Measurements from ENCODE around the gene AQP6.

Gene AQP6, protein sequence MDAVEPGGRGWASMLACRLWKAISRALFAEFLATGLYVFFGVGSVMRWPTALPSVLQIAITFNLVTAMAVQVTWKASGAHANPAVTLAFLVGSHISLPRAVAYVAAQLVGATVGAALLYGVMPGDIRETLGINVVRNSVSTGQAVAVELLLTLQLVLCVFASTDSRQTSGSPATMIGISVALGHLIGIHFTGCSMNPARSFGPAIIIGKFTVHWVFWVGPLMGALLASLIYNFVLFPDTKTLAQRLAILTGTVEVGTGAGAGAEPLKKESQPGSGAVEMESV

DNA sequence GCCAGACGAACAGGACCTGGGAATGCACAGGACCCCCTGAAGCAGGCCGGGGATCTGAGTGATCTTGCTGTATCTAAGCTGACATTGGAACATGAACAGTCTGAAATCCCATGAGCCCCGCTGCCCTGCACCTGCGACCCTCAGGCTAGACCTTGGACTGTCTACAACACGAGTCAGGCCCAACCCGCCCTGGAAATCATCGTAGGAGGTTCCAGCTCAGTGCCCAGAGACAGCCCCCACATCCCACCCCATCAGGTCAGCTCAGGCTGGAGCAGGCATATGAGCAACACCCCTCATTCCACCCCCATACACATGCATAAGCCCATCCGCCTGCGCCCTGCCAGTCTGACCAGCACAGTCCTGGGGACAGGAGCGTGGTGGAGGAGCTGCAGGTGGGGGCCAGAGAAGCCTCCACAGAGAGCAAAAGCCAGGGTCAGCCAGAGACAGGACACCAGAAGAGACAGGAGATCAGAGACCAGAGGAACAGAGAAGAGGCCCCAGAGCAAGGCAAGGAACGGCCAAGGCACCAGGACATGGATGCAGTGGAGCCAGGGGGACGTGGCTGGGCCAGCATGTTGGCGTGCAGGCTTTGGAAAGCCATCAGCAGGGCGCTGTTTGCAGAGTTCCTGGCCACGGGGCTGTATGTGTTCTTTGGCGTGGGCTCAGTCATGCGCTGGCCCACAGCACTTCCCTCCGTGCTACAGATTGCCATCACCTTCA is at the start of gene AQP6:
TSS of gene AQP6 (plus strand) at position 307 of the 720 bp plus-strand sequence. CDS start at position 534, 227 bp downstream.
- no peak for DNase-seq

DNA sequence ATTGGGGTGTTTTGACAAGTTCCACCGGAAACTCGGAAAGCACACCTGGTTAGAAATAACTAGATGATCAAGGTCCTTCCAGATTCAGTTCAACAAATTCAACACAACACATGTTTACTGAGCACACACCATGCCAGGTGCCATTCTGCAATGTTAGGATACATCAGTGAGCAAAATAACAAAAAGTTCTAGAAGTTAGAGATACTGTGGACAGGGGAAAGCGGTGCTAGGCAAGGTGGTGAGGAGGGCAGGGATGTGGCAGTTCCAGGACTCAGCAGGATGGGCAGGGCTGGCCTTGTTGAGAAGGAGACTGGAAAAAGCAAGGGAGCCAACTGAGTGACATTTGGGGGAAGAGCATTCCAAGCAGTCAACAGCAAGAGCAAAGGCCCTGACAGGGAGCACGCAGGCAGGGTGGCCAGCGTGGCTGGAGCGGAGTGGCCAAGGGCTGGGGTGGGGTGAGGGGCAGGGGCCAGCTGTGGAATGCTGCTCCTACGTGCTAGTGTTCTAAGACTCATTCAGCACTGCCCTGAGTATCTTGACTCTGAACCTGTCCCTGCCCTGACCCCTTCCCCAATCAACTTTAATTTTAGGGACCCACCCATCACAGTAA is 49.6 kb upstream of the AQP6 start:
- no peak for DNase-seq

DNA sequence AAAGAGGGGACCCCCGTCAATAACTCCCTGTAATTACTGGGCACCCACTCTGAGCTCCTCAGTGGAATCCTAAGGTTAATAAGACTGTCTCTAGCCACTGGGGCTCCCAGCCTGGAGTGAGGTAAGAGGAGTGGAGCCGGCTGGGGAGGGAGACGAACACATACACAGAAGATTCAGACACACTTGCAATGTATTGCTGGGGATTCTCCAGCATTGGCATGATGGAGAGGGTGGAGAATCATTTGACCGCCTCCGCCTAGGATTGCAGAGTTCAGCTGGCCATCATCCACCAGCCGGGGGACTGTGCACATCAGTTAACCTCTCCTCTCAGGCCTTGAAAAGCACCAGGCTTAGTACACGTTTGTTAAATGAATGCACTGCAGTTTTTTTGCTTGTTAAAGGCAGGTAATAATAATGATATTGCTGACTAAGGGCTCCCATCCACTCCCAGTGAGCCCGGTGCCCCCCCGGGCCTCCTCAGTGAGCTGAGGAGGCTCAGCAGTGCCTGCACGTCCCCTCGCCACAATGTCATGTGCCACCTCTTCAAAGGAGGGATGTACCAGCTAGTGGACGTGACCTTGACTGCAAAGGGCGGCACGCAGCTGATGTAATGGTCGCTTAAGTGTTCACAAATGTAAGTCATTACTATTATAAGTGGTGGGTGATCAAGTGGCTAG is 48.7 kb upstream of the AQP6 start:
- DNase-seq: no peak

DNA sequence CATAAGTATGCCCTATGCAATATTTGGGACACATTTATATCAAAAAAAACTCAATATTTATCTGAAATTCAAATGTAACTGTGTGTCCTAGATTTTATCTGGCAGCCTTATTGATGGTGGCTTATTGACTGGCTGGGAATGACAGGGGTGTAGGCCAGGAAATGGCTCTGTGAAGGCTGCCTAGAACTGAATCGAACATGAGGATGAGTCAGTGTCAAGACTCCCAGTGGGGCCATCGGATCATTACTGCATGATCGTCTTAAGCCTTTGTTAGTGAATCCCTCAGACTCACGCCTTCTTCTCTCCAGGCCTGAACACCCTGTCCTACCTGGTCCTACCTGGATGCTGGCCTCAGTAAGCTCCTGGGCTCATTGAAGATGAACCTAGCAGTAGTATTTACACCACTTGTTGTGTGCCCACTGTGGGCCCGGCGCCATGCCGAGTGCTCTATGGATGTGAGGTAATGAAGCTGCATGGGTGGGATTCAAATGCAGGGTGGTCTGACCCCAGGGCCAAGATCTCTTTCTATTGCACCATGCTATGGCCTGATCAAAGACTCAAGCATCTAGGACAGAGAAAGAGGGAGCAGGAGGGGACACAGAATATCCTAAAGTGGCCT is 48.0 kb upstream of the AQP6 start:
- no peak for DNase-seq

DNA sequence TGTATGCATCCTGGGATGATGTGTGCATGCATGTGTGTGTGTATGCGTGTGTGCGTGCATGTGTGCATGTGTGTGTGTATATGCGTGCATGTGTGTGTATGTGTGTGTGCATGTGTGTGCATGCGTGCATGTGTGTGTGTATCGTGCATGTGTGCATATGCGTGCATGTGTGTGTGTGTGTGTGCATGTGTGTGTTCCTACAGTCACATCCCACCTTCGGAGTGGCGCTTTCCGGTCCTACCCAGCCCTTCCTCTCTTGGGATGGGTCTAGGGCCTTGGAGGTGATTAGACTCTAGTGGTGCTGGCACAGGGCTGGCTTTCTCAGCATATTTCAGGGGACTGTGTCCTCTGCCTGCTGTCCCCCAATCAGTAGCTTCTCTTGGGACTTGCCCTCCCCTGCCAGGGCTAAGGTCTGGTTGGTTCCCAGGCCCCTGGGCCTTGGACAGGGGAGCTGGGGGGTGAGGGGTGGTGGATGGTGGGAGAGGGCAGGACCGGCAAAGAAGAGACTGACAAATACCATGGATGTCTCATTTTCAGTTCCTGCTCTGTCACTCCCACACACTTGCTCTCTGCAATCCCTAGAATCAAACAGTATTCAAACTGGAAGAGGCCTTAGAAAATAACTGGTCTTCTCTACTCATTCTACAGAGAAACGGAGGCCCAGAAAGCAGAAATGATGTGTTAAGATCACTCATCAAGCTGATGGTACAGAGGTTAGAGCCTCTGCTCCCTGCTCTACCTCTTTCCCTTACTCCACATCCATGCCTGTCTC is 47.1 kb upstream of the AQP6 start:
- DNase-seq: no peak

DNA sequence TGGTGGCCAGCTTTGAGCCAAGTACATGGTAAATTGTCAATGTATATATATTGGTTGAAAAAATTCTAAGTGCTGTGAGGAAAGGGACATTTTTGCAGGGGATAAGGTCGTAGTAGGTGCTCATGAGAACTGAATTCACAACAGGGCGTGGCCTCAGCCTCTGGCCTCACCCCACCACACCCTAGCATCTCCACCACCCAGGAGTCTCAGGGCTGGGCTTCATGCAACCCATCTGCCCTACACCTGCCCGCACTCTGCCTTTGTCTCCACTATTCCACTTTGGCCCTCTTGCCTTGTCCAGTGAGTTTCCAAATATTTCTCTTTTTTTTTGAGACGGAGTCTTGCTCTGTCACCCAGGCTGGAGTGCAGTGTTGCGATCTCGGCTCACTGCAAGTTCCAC is 44.3 kb upstream of the AQP6 start:
- DNase-seq: no peak

DNA sequence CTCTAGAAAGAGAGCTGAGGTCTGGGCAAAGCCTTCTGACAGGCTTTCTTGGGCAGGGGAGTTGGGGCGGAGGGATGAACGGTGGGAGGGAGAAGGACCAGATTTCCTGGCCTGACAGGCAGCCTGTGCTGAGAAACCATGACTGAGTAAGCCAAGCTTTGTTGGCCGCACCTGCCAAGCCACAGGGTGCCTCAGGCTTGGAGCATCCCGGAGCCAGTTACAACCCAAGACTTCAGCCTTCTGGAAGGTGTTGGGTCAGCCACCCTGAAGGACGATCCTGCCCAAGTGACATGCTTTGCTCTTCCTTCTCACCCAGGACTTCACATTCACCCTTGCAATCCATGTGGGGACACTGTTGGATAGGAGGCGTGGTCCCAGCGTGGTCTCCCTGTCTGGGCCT is 43.2 kb upstream of the AQP6 start:
- DNase-seq: no peak

DNA sequence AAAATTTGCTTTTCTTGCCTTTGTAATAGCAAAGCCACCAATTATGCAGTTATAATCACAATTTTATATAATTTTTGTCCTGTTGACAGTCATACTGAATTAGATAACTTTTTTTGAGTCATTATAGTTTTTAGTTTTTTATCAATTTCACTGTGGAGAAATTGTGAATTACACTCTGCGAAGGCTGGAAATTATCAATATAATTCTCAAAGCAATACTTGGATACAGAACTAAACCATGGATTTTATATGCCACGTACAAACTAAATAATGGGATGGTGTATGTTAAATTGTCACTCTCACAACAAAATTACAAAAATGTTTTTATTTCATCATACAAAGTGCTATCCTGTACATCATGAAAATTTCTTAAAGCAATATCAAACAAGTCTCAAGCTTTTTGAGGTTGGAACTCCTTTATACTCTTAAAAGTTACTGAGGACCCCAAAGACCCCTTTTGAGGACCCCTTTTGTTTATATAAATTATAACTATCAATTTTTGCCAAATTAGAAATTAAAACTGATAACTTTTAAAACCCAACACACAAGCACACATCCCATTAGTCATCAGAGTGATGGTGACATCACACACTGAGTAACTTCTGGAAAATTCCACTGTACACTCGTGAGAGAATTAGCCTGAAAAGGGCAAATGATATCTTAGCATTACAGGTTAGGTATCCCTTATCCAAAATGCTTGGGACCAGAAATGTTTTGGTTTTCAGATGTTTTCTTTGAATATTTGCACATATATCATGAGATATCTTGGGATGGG is 42.0 kb upstream of the AQP6 start:
- DNase-seq: peak; percentile 29

DNA sequence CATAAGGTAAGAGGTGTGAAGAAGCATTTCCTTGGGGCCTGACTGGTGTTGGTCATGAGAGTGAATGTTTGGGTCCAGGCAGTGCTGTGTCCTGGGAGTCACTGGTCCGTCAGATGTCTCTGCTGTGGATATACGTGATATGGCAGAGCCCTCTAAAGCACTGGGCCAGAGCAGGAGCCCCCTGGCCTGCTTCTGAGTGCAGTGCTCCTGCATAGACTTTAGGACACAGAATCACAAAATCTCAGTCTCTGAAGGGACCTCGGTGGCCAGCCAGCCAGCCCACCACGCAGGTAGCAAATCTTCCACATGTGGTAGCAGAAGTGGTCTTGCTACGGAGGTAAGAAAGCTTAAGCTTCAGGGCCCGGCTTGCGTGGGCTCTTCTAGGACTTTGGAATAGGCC is 40.7 kb upstream of the AQP6 start:
- no peak for DNase-seq

DNA sequence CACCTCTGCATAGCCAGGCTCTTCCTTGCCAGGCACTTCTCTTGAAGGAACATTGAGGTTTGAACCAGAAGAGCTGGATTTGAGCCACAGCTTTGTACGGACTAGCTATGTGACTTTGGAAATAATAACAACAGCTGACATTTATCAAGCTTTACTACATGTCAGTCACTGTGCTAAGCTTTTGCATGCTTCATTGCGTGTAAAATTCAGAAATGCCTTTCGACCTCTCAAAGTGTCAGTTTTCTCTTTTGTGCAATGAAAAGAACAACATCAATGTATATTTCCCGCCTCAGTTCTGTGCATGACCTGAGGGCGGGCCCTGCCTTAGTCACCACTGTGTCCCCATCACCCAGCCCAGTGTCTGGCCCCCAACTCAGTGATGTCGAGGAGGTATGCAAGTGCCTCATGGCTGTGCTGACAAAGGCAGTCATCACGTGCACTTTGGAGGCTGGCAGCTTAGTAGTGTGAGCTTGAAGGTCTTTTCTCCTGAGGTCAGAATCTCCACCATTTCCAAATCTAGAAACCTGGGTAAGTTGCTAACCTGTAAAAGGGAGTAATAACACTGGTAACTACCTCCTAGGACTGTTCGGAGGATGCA is 40.1 kb upstream of the AQP6 start:
- no peak for DNase-seq

DNA sequence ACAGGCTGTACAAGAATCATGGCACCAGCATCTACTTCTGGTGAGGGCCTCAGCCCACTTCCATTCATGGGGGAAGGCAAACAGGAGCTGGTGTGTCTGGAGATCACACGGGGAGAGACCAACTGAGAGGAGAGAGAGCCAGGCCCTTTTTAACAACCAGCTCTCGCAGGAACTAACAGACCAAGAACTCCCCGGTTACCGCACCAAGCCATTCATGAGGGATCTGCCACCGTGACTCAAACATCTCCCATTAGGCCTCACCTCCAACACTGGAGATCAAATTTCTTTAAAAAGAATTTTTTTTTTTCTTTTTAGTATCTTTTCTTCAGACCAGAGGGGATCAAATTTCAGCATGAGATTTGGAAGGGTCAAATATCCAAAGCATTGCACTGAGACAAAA is 39.0 kb upstream of the AQP6 start:
- no peak for DNase-seq

DNA sequence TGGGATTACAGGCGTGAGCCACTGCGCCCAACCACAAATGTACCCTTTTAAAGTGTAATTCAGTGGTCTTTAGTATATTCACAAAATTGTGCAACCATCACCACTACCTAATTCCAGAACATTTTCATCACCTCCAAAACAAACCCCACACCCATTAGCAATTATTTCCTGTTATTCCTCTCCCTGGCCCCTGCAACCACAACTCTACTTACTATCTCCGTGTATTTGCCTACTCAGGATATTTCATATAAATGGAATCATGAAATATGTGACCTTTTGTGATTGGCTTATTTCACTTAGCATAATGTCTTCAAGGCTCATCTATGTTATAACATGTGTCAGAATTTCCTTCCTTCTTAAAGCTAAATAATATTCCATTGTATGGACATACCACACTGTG is 38.2 kb upstream of the AQP6 start:
- DNase-seq: no peak

DNA sequence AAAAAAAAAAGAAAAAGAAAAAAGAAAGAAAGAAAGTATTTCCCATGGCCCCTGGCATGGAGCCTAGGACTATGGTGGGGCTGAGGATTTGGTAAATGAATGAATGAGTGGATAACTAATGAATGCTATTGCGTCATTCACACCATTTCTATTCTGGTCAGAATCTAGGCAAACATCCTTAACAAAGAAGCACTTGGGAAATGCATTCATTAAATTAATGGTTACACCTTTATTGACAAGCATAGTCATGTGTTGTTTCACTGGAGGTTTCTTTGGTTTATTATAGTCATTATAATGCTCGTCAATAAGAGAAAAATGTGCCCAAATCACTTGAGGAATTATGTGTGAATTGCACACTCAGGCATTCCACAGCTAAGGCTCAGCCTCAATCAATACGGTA is 35.8 kb upstream of the AQP6 start:
- no peak for DNase-seq

DNA sequence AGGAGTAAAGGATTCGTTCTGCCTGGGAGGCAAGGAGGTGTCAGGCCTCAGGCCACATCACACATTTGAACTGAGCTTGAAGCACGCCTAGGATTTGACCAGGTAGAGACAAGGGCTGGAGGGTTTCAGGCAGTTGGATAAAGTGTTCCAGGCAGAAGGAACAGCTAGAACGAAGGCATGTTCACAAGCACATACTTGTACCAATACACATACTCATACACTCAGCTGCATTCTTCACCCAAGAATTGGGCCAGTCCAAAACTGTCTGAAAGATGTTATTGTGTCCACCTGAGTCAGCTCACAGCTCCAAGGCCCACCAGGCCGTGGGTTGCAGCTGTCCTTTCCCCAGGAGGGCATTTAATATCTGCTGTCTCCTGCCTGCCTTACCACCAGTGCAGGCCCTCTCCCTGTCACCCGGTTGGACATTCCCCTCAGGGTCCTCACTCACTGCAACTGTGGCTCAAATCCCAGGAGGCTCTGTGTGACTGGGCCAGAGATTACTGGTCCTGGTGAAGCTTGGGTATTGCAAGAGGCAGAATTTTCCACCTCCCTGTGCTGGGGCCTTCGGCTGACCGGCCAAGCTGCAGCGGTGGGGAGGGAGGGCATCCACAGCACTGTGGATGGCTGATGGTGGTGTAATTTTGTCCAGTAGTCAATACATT is 35.0 kb upstream of the AQP6 start:
- no peak for DNase-seq

DNA sequence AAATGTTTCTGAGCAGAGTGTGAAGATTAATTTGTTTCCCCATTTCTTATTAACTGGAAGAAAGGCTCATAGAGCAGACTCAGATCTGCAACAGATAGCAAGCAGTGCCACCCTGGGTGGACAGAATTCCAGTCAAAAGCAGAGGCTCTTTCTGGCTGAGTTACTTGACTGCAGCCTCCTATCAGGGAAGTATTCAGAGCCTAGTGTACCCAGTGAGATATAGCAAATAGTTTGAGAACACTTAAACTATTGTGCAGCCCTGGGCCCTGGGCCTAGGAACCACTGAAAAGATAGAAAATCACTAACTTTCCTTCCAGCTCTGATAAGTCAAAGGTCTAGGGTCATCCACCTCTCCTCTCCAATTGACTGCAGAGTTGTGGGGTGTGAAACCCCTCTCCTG is 33.4 kb upstream of the AQP6 start:
- DNase-seq: no peak

DNA sequence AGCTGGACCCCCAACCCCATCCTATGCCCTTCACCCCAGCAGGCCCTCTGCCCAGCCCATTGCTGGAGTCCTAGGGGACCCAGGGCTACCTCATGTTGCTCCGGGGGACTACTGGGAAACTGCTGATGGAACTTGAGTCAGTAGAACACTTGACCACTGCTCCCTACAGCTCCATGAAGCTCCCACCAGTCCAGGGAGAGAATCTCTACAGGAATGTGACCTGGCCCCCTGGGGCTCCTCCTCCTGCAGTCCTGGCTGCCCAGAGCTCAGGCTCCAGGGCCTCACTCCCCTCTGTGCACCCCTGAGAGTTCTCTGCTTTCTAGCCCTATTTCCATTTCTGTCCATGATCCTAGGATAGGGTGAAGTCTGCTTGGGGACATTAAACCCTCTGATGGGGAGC is 33.0 kb upstream of the AQP6 start:
- DNase-seq: no peak

DNA sequence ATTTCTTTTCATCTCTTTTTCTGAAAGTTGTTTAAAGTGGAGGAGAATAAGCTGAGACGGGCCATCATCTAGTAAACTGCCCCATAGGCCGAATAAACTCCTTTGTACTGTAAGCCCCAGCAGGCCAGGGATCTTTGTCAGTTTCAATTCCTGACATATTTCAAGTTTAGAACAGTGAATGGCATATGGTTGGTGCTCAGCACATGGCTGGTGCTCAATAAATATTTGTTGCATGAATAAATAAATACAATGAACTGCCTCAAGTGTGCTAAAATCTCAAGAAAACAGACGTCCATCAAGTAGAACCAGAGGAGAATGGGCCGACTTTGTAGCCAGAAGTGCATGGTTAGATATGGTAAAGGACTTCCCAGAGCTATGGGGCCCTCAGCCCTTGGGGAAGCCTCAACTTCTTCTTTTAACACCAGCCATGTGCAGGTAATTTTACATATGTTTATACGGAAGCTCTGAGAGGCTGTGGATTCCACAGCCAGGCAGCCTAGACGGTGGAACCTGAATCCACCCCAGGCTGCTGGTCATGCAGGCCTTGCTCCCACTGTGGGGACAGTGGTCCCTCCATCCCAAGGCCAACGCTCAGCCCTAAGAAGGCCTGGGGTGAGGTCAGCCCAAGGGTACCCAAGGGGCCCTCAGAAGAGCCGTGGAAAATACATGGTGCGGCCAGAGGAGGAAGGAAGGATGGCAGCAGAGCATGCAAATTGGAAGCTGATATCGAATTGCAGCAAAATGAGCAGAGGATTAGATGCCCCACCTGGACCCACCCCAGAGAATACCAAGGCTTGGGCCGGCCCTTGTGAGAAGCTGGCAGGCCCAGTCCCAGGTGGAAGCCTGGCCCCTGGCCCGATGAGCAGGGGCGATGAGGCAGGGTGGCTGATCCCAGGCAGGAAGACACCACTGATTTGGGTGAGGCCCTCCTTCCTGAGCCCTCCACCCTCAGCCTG is 30.9 kb upstream of the AQP6 start:
- no peak for DNase-seq

DNA sequence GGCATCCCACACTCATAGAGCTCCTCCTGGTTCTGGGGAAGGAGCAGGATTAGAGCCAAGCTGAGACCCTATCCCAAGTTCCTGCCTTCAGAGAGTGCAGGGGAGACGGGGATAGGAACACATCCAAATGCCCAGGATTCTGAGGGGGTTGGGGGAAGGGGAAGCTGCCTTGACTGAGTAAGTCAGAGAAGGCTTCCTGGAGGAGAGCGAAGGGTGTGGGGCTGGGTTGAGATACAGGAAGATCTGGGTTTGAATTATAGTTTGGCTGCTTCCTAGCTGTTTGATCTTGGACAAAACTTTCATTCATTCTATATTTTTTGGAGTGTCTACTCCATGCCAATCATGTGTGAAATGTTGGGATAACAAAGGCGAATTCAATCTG is 30.2 kb upstream of the AQP6 start:
- DNase-seq: no peak

DNA sequence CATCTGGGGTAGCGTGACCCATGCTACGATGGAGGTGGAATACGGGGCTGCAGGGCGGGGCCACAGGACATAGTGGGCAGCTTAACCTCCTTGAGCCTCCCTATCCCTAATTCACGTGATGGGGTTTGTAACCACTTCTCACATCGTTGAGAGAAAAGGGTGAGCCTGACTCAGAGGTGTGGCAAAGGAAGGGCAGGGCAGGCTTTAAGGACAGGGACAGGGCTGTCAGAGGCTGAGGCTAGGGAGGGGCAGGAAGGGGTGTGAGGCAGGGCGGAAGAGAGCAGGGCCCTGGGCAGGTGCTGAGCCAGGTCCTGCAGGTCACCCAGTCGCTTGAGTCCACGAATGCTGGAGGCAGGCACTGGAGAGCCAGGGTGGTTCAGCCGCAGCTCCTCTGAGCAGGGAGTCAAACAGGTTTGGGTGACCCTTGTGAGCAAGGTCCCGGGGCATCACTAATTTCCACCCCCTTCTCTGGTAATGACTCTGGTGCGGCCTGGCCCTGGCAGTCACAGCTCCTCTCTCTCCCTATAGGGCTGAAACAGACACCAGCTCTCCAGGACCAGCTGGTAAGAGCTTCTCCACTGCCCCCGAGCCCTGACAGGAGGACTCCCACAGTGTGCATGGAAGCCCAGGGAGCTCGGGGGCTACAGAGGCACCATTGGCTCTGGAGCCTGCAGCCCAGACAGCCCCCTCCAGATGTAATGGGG is 29.7 kb upstream of the AQP6 start:
- DNase-seq: no peak

Measured in amniotic stem cell (primary cell).